Measurements from ENCODE around the gene OR51B4. TPM values are rescaled to one million over a fixed set of nuclear protein-coding genes. Genes with fewer than 3 reads are reported as not detected.
"Not testable (repeated sequence)": the region's sequence is repeated elsewhere in the genome, so short reads cannot be mapped to it uniquely, and the experiment has no call there.

OR51B4 gene
- total RNA-seq, 1 donor from 2014 or later, result not detected

DNA sequence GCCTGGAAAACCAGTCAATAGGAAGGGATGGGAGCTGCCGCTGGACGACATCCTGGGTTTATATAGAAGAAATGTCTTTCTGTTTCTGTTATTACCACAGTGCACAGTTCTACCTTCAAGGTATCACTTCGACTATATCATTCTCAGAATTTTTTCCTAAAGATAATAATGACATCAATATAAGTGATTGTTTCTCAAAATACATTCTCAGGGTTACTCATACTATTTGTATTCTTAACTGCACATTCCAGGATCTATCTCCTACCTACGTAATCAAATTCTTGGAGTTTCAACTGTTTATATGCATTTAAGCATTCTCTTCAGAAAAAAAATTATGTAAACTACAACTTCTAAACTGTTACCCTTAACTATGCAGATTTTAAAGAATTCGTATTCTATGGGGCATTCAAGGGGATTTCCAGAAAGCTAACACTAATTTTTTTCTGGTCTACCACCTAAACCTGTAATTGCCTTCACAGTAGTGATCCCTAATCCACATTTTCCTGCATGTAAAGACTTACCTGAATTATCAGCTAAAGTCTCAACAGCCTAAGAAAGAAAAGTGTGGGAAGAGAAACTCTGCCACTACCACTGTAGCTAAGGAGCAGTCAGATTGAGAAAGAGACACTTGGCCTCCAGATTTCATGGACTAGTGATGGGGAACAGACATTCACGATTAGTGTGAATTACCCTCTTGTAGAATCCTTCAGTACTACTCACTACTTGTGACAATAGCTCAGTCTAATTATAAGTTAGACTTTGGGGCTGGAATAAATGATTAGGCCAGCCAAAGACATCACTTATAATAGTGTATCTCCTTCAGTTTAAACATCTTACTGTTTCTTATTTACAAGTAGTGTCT, 42.0 kb upstream of the OR51B4 start, which contains the start of gene OR51B5:
TSS of gene OR51B5 (minus strand) at position 51 of the 862 bp plus-strand sequence. CDS start at position 51, 0 bp downstream.
- intact Hi-C loops (cut with DNase I), result no loop called here
- Histone ChIP-seq H3K27me3 (no peaks in the 10 kb centered on the region), H3K9me3 (no peaks in the 10 kb centered on the region), H3K4me1 (no peaks in the 10 kb centered on the region), H3K27ac (no peak within 1 kb of the TSS), H3K36me3 (no peaks in the 10 kb centered on the region), H3K4me3 (no peak within 1 kb of the TSS)
- DNase-seq (ENCODE audit: extremely low spot score in 2 of 2), result no peak
- TF ChIP-seq POLR2A (IDR thresholded peaks at IDR 0.05) (no peak), POLR2AphosphoS5 (IDR thresholded peaks at IDR 0.05; ENCODE audit: insufficient read depth in 1 of 2, low read depth in 1 of 2) (no peak)
- TF ChIP-seq, protein P1, sequence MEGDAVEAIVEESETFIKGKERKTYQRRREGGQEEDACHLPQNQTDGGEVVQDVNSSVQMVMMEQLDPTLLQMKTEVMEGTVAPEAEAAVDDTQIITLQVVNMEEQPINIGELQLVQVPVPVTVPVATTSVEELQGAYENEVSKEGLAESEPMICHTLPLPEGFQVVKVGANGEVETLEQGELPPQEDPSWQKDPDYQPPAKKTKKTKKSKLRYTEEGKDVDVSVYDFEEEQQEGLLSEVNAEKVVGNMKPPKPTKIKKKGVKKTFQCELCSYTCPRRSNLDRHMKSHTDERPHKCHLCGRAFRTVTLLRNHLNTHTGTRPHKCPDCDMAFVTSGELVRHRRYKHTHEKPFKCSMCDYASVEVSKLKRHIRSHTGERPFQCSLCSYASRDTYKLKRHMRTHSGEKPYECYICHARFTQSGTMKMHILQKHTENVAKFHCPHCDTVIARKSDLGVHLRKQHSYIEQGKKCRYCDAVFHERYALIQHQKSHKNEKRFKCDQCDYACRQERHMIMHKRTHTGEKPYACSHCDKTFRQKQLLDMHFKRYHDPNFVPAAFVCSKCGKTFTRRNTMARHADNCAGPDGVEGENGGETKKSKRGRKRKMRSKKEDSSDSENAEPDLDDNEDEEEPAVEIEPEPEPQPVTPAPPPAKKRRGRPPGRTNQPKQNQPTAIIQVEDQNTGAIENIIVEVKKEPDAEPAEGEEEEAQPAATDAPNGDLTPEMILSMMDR (IDR thresholded peaks at IDR 0.05), result no peak

DNA sequence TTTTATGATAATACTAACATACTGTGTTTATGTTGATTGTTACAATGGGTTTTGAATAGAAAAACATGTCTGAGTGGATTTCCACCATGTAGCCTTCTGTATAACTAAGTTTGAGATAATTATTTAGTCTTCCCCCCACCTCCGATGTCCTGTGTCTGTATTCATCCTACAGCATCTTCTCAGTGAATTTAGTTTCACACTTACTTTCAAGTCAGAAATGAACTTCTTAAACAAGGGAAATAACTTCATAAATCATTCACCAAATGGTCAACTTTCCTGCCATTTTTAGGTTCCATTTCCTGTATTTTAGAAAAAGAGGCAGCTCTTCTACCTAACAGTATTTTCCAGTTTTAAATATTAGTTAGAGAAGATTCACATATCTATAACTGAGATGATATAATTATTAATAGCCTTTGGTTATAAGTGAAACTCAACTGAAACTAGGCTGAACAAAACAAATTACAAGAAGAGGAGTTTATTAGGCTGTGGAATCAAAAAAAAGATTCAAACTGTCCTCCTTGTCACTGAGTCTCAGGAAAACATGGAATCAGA, 38.1 kb upstream of the OR51B4 start:
- no peak for DNase-seq (ENCODE audit: extremely low spot score in 2 of 2)
- Histone ChIP-seq H3K36me3 (no peaks in the 10 kb centered on the region), H3K4me1 (no peaks in the 10 kb centered on the region), H3K27me3 (no peaks in the 10 kb centered on the region), H3K27ac (no peak overlapping the region), H3K4me3 (no peak overlapping the region), H3K9me3 (no peaks in the 10 kb centered on the region)
- intact Hi-C loops (cut with DNase I), result no loop called here
- TF ChIP-seq POLR2A (IDR thresholded peaks at IDR 0.05) (no peak), POLR2AphosphoS5 (IDR thresholded peaks at IDR 0.05; ENCODE audit: insufficient read depth in 1 of 2, low read depth in 1 of 2) (no peak)
- TF ChIP-seq, protein P1 (IDR thresholded peaks at IDR 0.05), result no peak

DNA sequence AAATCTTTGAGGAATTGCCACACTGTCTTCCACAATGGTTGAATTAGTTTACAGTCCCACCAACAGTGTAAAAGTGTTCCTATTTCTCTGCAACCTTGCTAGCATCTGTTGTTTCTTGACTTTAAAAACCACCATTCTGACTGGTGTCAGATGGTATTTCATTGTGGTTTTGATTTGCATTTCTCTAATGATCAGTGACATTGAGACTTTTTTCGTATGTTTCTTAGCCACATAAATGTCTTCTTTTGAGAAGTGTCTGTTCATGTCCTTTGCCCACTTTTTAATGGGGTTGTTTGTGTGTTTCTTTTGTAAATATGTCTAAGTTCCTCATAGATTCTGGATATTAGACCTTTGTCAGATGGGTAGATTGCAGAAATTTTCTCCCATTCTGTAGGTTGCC, 35.5 kb upstream of the OR51B4 start:
- H3K9me3 ChIP-seq; H3K4me1 ChIP-seq; H3K27me3 ChIP-seq; DNase-seq (ENCODE audit: extremely low spot score in 2 of 2); H3K36me3 ChIP-seq; intact Hi-C loops (cut with DNase I); H3K4me3 ChIP-seq; H3K27ac ChIP-seq: not testable (repeated sequence)

DNA sequence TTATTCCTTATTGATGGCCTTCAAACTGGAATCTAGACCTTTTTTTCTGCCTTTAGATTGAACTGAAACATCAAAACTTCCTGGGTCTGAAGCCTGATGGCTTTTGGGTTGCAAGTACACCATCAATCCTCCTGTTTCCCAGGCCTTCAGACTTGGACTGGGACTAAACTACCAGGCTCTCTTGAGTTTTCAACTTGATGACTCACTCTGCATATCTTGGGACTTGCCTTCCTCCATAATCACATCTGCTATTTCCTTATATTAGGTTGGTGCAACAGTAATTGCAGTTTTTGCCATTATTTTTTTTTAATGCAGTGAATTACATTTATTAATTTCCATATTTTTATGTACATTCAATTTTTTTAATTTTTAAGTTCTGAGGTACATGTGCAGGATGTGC, 34.6 kb upstream of the OR51B4 start:
- H3K4me3 ChIP-seq, result no peak overlapping the region

DNA sequence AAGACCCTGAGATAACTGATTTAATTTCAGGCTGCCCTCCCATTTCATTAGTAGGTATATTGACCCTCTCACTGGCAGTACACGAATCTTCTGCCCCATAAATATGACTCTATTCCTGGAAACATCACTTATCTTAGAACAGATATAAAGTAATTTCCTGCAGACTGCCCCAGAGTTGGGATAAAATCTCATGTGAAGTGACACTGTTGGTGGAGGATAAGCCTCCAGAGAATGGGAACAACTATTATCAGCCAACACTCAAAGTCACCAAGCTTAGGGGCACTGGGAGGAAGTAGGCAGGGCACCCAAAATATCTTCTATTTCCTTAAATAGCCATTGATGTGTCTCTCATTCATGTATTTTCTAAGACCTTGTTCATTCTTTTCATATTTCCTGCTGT, 33.4 kb upstream of the OR51B4 start:
- no peak for DNase-seq (ENCODE audit: extremely low spot score in 2 of 2)
- Histone ChIP-seq H3K4me3 (no peak overlapping the region), H3K36me3 (no peaks in the 10 kb centered on the region), H3K27me3 (no peaks in the 10 kb centered on the region), H3K27ac (no peak overlapping the region), H3K4me1 (no peaks in the 10 kb centered on the region), H3K9me3 (no peaks in the 10 kb centered on the region)
- intact Hi-C loops (cut with DNase I), result no loop called here
- TF ChIP-seq POLR2A (IDR thresholded peaks at IDR 0.05) (no peak), POLR2AphosphoS5 (IDR thresholded peaks at IDR 0.05; ENCODE audit: insufficient read depth in 1 of 2, low read depth in 1 of 2) (no peak)
- TF ChIP-seq, protein P1 (IDR thresholded peaks at IDR 0.05), result no peak

More for the DNA sequence above, 34.6 kb upstream of the OR51B4 start:
- no peak for TF ChIP-seq POLR2AphosphoS5 (IDR thresholded peaks at IDR 0.05; ENCODE audit: insufficient read depth in 1 of 2, low read depth in 1 of 2)
- TF ChIP-seq POLR2A (IDR thresholded peaks at IDR 0.05), result no peak
- TF ChIP-seq, protein P1 (IDR thresholded peaks at IDR 0.05), result no peak
- H3K36me3 ChIP-seq, result no peaks in the 10 kb centered on the region
- DNase-seq (ENCODE audit: extremely low spot score in 2 of 2), result no peak
- no peaks in the 10 kb centered on the region for H3K9me3 ChIP-seq
- intact Hi-C loops (cut with DNase I), result no loop called here
- H3K27me3 ChIP-seq, result no peaks in the 10 kb centered on the region
- H3K27ac ChIP-seq, result no peak overlapping the region
- no peaks in the 10 kb centered on the region for H3K4me1 ChIP-seq

All from vagina (tissue), 2 donors.